ENCODE measurements around the gene SNED1.

SNED1 gene

DNA sequence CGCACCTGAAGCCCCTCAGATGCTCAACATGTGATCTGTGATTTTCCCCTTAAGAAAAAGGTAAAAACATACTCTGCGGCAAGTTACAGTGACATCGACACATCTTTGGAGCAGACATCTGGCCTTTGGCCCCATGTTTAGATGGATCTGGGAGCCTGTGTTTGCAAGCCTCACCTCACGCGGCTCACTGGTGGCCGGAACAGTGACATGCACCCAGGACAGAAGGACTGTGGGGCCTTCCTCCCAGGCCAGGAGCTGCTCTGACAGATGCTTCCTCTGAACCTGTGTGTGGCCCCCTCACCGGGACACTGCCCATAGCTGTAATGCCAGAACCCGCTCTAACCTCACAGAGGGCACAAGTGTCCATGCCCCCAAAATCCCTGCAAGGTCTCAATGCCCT lies 137.8 kb downstream of the SNED1 start:
- ChIA-PET CTCF (interaction anchor here (1.4 to 2.4 kb wide), 4 partner anchors 9 to 14 kb away, joined by 3 to 14 read pairs (median 6); partner anchors contain the start of genes PASK and PPP1R7), POLR2A (interaction anchor here (0.6 to 1.4 kb wide), 2 partner anchors 14 to 58 kb away, joined by 3 to 4 read pairs; partner anchors contain the start of gene PPP1R7)
- TF ChIP-seq, protein P1, sequence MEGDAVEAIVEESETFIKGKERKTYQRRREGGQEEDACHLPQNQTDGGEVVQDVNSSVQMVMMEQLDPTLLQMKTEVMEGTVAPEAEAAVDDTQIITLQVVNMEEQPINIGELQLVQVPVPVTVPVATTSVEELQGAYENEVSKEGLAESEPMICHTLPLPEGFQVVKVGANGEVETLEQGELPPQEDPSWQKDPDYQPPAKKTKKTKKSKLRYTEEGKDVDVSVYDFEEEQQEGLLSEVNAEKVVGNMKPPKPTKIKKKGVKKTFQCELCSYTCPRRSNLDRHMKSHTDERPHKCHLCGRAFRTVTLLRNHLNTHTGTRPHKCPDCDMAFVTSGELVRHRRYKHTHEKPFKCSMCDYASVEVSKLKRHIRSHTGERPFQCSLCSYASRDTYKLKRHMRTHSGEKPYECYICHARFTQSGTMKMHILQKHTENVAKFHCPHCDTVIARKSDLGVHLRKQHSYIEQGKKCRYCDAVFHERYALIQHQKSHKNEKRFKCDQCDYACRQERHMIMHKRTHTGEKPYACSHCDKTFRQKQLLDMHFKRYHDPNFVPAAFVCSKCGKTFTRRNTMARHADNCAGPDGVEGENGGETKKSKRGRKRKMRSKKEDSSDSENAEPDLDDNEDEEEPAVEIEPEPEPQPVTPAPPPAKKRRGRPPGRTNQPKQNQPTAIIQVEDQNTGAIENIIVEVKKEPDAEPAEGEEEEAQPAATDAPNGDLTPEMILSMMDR (IDR thresholded peaks at IDR 0.05; ENCODE audit: control extremely low read depth, extremely low read depth, low read depth, missing control alignments), result no peak
- no peak for DNase-seq (ENCODE audit: extremely low spot score)

DNA sequence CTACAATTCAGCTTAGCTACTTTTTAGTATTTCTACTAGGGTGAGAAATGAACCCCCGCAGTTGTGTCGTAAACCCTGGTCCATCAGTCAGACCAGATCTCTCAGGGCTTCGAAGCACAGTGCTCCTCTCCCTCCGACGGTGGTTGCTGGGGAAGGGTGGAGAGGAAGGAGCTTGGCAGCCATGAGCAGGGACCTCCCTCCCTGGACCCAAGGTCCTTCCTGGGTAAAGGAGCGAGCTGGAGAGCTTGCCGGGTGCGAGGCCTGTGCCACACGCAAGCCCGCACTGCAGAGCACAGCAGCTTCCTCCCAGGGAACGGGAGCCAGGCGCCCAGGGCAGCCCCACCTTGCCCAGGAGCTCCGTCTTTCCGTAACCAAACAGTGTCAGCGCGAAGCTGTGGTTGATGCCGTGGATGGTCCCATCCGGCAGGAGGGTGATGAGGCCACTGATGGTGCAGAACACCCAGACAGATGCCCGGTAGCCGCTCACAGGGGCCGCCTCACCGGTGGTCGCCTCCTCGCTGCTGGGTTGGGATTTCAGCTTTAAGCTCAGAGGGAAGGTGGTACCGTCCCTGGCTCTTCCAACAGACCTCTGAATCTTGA lies 138.3 kb downstream of the SNED1 start:
- TF ChIP-seq, protein P1 (IDR thresholded peaks at IDR 0.05; ENCODE audit: control extremely low read depth, extremely low read depth, low read depth, missing control alignments), result no peak
- ChIA-PET POLR2A (interaction anchor here (1.4 kb wide), 1 partner anchor 14 kb away, joined by 3 read pairs; the partner anchor contains the start of gene PPP1R7), CTCF (interaction anchor here (1.1 to 2.4 kb wide), 4 partner anchors 9 to 22 kb away, joined by 3 to 14 read pairs (median 4); partner anchors contain the start of genes PASK and PPP1R7)
- DNase-seq (ENCODE audit: extremely low spot score), result no peak

DNA sequence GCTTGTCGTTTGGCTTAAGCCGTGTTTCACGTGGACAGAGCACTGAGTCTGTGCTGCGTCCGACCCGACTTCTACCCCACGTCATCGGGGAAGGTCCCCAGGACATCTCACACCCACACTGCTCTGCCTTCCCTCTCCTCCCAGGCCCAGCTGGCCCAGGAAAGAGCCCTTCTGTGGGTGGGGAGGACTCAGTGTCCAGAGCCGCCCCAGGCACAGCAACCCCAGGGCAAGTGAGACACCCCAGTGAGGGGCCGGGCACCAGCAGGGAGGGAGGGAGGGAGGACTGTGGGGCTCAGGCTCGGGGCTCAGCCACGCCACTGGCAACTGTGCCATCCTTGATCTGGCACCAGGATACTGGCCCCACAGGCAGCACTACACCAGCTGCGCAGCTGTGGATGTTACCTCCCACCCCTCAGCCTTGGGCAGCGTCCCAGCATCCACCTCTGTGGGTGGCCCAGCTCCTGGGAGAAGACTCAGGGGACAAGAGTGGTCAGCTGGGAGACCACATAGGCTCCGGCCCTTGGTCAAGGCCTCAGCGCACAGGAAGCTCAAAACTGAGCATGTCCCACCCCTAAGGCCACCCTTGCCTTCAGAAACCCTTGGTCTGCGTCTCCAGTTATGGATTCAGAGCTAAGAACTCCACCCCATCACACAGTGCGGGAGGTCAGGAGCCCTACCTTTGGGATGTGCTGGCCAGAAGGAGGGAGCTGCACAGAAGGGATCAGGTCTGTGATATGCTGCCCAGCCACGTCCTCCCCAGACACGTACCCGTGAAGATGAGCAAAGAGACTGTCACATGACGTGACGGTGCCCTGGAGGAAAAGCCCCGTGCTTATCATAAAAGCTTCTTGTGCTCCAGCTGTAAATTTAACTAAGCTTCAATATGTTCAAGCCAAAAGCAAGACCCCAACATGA lies 139.1 kb downstream of the SNED1 start:
- POLR2A ChIA-PET, result interaction anchor here (1.4 kb wide), 1 partner anchor 13 kb away, joined by 3 read pairs; the partner anchor contains the start of gene PPP1R7
- DNase-seq (ENCODE audit: extremely low spot score), result no peak
- TF ChIP-seq, protein P1 (IDR thresholded peaks at IDR 0.05; ENCODE audit: control extremely low read depth, extremely low read depth, low read depth, missing control alignments), result no peak
- CTCF ChIA-PET, result interaction anchor here (1.1 to 2.4 kb wide), 4 partner anchors 13 to 59 kb away, joined by 3 to 14 read pairs (median 4); partner anchors contain the start of genes PASK and PPP1R7

DNA sequence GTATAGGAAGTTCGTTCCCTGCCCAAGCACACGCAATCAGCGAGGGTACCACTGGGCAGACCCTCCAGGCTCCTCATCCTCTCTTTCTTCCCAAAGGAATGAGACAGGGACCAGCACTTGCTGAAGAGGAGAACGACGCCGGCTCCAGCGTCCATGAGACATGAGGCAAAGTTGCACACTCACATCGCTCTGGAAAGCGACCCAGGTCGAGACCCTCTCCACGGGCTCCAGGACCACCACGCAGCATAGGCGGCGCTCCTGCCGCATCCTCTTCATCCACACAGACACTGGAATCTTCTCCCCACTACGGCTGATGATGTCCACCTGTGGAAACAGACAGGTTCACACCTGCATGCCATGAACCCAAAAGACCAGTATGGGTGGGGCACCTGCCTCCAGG lies 140.1 kb downstream of the SNED1 start:
- ChIA-PET POLR2A (no interaction called here), CTCF (interaction anchor here (1.2 kb wide), 1 partner anchor 60 kb away, joined by 4 read pairs; no protein-coding TSS in a partner anchor)
- TF ChIP-seq, protein P1 (IDR thresholded peaks at IDR 0.05; ENCODE audit: control extremely low read depth, extremely low read depth, low read depth, missing control alignments), result no peak
- DNase-seq (ENCODE audit: extremely low spot score), result no peak

DNA sequence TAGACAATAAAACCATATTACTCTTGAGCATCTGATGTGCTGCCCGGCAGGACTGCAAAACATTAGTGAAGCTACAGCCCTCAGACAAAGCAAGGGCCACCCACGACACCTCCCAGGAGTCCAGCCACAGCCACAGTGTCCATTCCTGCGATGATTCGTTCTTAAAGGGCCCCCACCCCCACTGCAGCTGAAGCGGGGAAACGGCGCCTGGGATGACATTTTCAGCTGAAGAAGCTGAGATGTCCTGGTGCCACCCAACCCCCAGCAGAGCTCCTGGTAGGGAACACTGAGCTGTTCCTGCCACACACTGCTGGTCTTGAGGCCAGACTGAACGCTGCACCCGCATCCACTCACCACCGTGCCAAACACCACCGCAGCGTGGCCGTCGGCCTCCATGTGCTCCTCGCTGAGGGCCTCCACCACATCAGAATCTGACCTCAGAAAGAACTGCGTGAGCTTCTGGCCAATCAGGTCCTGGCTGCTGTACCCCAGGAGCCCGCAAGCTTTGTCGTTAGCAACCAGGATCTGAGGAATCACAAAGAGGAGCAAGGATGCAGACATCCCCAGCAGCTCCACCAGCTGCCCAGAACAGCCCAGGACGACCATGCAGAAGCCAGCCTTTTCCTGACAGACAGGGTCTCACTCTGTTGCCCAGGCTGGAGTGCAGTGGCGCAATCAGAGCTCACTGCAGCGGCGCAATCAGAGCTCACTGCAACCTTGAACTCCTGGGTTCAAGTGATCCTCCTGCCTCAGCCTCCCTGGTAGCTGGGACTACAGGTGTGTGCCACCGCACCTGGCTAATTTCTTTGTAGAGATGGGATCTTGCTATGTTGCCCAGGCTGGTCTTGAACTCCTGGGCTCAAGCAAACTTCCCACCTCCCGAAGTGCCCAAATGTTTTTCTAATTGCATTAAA lies 141.4 kb downstream of the SNED1 start:
- no peak for DNase-seq (ENCODE audit: extremely low spot score)
- TF ChIP-seq, protein P1 (IDR thresholded peaks at IDR 0.05; ENCODE audit: control extremely low read depth, extremely low read depth, low read depth, missing control alignments), result no peak
- ChIA-PET CTCF (interaction anchor here (1.0 to 3.5 kb wide), 7 partner anchors 10 to 61 kb away, joined by 3 to 17 read pairs (median 3); partner anchors contain the start of genes PASK and PPP1R7), POLR2A (interaction anchor here (0.6 kb wide), 1 partner anchor 38 kb away, joined by 3 read pairs; the partner anchor contains the start of gene MTERF4)
